ENCODE measurements around the gene CENPH.
"Not testable (repeated sequence)": the region's sequence is repeated elsewhere in the genome, so short reads cannot be mapped to it uniquely, and the experiment has no call there.

The CENPH gene

DNA sequence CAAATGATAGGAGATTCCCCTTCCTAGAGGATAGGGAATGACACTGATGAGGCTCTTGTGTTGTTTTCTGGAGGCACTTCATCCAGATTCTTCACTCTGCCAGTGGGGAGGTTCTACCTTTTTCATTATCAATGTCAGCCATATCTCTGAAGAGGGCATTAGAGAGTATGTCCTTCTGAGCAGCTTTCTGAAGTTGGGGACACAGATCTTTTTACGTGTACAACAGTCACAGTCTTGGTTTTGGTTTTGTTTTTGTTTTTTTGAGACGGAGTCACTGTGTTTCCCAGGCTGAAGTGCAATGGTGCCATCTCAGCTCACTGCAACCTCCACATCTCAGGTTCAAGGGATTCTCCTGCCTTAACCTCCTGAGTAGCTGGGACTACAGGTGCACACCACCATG is 22.6 kb downstream of the CENPH start:
- Histone ChIP-seq H3K4me3 (no peak overlapping the region), H3K27ac (no peak overlapping the region)
- no peak for DNase-seq (ENCODE audit: low spot score)
- TF ChIP-seq, protein P1, sequence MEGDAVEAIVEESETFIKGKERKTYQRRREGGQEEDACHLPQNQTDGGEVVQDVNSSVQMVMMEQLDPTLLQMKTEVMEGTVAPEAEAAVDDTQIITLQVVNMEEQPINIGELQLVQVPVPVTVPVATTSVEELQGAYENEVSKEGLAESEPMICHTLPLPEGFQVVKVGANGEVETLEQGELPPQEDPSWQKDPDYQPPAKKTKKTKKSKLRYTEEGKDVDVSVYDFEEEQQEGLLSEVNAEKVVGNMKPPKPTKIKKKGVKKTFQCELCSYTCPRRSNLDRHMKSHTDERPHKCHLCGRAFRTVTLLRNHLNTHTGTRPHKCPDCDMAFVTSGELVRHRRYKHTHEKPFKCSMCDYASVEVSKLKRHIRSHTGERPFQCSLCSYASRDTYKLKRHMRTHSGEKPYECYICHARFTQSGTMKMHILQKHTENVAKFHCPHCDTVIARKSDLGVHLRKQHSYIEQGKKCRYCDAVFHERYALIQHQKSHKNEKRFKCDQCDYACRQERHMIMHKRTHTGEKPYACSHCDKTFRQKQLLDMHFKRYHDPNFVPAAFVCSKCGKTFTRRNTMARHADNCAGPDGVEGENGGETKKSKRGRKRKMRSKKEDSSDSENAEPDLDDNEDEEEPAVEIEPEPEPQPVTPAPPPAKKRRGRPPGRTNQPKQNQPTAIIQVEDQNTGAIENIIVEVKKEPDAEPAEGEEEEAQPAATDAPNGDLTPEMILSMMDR (IDR thresholded peaks at IDR 0.05) = no peak

DNA sequence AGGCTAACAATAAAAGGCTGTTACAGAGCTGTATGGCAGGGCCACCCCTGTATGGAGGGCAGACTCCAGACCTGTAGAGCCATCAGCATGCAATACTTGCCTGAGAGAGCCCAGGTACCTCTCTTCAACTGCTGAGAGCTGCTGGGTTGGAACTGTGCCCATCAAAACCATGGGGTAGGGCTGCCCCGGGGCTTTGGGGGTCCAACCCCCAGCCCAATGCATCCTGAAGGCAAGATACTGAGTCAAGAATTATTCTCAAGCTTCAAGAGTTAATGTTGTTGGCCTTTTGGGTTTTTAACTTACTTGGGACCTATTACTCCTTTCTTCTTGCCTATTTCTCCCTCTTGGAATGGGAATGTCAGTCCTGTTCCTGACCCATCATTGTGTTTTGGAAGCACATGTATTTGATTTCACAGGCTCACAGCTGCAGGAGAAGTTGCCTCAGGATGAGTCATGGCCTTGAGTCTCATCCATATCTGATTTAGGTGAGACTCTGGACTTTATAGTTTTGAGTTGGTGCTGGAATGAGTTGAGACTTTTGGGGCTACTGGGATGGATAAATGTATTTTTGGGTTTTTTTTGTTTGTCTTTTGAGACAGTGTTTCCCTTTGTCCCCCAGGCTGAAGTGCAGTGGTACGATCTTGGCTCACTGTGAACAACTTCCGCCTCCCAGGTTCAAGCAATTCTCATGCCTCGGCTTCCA is 24.3 kb downstream of the CENPH start:
- no peak for DNase-seq (ENCODE audit: low spot score)
- no peak overlapping the region for H3K4me3 ChIP-seq
- TF ChIP-seq, protein P1 (IDR thresholded peaks at IDR 0.05) = no peak
- no peak overlapping the region for H3K27ac ChIP-seq

DNA sequence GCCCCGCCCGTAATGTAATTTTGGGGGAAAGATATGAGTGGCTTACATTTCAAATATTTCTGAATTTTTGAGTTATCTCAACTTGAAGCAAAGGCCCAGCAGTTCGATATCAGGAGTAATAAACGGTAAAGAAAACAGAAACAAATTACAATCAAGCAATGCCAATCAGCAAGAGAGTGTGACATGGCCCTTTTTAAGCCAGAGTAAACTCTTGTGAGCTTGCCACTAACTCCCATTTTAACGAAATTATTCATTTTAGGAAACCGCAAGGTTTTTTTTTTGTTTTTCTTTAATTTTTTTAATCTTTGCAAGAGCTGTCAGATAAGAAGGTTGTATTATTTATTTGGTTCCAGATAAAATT is 27.7 kb downstream of the CENPH start:
- TF ChIP-seq, protein P1 (IDR thresholded peaks at IDR 0.05) = no peak
- no peak for DNase-seq (ENCODE audit: low spot score)
- H3K27ac ChIP-seq = peak overlapping the region in 1 of 2 donors; percentile 98
- peak overlapping the region; percentile 99 for H3K4me3 ChIP-seq

DNA sequence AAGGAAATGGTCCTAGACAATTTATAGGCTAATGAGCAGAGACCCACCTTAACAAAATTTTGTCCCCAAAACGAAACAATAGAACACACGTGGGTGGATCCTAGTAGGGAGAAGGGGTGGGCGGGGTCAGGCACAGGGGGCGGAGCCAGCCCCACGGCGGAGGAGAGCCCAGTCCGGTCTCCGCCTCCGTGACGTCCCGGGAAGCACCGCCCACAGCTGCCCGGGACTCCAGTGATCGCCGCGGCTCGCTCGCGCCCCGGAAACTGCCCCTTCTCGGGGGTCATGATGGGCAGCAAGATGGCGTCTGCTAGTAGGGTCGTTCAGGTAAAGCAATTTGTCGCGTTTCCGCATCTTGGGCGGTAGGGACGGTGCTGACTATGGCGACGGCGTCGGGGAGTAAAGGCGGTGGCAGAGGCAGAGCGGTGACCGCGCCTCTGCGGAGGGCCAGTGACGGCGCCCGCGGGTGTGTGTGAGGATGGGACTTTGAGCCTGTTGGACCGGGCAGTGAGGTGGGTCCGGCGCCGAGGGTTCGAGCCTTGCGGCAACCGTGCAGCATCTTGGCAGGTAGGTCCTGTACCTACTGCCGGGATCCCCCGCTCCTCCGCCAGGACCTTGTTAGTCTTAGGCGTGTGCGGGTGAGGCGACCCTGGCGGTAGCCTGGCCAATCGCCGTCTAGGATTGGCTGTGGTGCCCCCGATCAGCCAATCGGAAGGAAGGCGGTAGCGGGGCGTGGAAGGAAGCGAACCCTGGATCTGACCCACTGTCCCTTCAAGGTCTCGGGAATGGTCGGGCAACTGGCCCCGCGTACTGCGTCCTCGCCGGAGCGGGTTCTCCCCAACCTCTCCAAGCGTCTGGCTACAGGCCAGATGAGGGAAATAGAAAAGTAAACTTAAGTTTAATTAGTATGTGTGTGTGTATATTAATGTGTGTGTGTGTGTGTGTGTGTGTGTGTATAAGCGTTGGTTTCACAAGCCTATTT is 28.5 kb downstream of the CENPH start:
- Histone ChIP-seq H3K4me3 (peak overlapping the region; percentile 99), H3K27ac (peak overlapping the region; percentile 90 to 98)
- TF ChIP-seq, protein P1 (IDR thresholded peaks at IDR 0.05) = no peak
- DNase-seq (ENCODE audit: low spot score) = peak; percentile 98

DNA sequence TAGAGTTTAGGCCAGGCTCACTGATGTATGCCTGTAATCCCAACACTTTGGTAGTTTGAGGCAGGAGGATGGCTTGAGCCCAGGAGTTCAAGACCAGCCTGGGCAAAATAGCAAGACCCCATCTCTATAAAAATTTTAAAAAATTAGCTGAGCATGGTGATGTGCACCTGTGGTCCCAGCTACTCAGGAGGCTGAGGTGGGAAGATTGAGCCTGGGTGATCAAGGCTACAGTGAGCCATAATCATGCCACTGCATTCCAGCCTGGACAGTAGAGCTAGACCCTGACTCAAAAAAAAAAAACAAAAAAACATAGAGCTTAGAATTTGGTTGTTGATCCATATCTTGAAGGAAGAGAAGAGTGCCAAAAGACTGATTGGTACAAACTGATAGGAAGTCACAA is 30.6 kb downstream of the CENPH start:
- Histone ChIP-seq H3K27ac (no peak overlapping the region), H3K4me3 (no peak overlapping the region)
- no peak for DNase-seq (ENCODE audit: low spot score)
- TF ChIP-seq, protein P1 (IDR thresholded peaks at IDR 0.05) = no peak

DNA sequence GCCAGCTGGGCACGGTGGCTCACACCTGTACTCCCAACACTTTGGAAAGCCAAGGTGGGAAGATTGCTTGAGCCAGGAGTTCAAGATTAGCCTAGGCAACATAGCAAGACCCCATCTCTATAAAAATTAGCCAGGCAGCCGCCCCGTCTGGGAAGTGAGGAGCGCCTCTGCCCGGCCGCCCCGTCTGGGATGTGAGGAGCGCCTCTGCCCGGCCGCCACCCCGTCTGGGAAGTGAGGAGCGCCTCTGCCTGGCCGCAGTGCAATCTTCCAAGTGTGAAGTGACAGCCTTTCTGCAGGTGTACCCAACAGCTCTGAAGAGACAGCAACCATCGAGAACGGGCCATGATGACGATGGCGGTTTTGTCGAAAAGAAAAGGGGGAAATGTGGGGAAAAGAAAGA is 31.0 kb downstream of the CENPH start:
- not testable (repeated sequence) for DNase-seq (ENCODE audit: low spot score); H3K4me3 ChIP-seq; H3K27ac ChIP-seq

DNA sequence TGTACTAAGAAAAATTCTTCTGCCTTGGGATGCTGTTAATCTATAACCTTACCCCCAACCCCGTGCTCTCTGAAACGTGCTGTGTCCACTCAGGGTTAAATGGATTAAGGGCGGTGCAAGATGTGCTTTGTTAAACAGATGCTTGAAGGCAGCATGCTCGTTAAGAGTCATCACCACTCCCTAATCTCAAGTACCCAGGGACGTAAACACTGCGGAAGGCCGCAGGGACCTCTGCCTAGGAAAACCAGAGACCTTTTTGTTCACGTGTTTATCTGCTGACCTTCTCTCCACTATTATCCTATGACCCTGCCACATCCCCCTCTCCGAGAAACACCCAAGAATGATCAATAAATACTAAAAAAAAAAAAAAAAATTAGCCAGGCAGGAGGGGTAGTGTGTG is 31.4 kb downstream of the CENPH start:
- H3K27ac ChIP-seq, H3K4me3 ChIP-seq: not testable (repeated sequence)

DNA sequence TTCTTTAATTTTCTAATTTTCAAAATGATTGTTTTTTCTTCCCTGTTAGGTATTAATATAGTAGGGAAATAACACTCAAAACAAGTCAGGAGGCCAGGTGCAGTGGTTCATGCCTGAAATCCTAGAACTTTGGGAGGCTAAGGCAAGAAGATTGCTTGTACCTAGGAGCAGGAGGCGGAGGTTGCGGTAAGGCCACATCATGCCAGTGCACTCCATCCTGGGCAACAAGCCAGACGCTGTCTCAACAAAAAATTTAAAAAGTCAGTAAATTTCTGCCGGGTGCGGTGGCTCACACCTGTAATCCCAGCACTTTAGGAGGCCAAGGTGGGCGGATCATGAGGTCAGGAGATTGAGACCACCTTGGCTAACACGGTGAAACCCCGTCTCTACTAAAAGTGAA is 35.1 kb downstream of the CENPH start:
- no peak overlapping the region for H3K4me3 ChIP-seq
- TF ChIP-seq, protein P1 (IDR thresholded peaks at IDR 0.05) = no peak
- DNase-seq (ENCODE audit: low spot score) = no peak
- no peak overlapping the region for H3K27ac ChIP-seq

More for the DNA sequence above, 31.4 kb downstream of the CENPH start:
- DNase-seq (ENCODE audit: low spot score) = not testable (repeated sequence)

All from coronary artery (tissue), 2 donors.